RWPE2 (cell line): ENCODE data around the gene ARHGAP26.

ENCODE experiments used
- ATAC-seq: fragments of 200-7000 bp; cut with Tn5 transposase; 3 replicates; pipeline ENCODE4 v1.9.1; 2021; ENCODE audit warnings: low read depth
- DNase-seq: peaks from one replicate; pipeline ENCODE4 v3.0.0-alpha.2; 2020; ENCODE audit warnings: low spot score
- H3K27ac ChIP-seq: fragments of 450-650 bp; 2 replicates; pipeline ENCODE4 v1.5.1; 2017; ENCODE audit warnings: mild to moderate bottlenecking; ENCODE audit not compliant: poor library complexity, severe bottlenecking
- H3K27me3 ChIP-seq: fragments of 250-450 bp; sonication (Bioruptor Pico); 2 replicates; pipeline ENCODE4 v1.5.1; 2021; ENCODE audit warnings: mild to moderate bottlenecking, moderate library complexity; ENCODE audit not compliant: insufficient read depth, poor library complexity, severe bottlenecking
- H3K36me3 ChIP-seq: fragments of 250-450 bp; sonication (Bioruptor Pico); 2 replicates; pipeline ENCODE4 v1.5.1; 2020; ENCODE audit warnings: low read depth, mild to moderate bottlenecking, moderate library complexity
- H3K4me1 ChIP-seq: fragments of 250-450 bp; sonication (Bioruptor Pico); 2 replicates; pipeline ENCODE4 v1.5.1; 2021; ENCODE audit warnings: mild to moderate bottlenecking, moderate library complexity; ENCODE audit not compliant: insufficient read depth, poor library complexity, severe bottlenecking
- H3K4me3 ChIP-seq: fragments of 250-450 bp; sonication (Bioruptor Pico); 2 replicates; pipeline ENCODE4 v1.5.1; 2021; ENCODE audit warnings: mild to moderate bottlenecking, moderate library complexity; ENCODE audit not compliant: severe bottlenecking
- H3K9me3 ChIP-seq: fragments of 250-450 bp; sonication (Bioruptor Pico); 2 replicates; pipeline ENCODE4 v1.5.1; 2021; ENCODE audit warnings: mild to moderate bottlenecking, moderate library complexity; ENCODE audit not compliant: severe bottlenecking
- TF ChIP-seq, protein P1 (sequence below): fragments of 450-650 bp; IDR thresholded peaks from one replicate; pipeline ENCODE4 v1.5.1; 2017; ENCODE audit warnings: mild to moderate bottlenecking, moderate library complexity; ENCODE audit not compliant: poor library complexity, severe bottlenecking

Gene ARHGAP26

GRCh38 chr5:143055596-143056338 is 285.6 kb downstream of the ARHGAP26 start:
- peak overlapping the region; percentile 26 for H3K27ac ChIP-seq

GRCh38 chr5:143056339-143056704 is 286.1 kb downstream of the ARHGAP26 start:
- Histone ChIP-seq H3K4me3 (no peak overlapping the region), H3K27me3 (no peaks in the 10 kb centered on the region), H3K9me3 (no peaks in the 10 kb centered on the region), H3K27ac (no peak overlapping the region), H3K36me3 (no peaks in the 10 kb centered on the region), H3K4me1 (peaks cover 47% of the 10 kb centered on the region)
- DNase-seq (no peak), ATAC-seq (no peak)
- TF ChIP-seq, protein P1, sequence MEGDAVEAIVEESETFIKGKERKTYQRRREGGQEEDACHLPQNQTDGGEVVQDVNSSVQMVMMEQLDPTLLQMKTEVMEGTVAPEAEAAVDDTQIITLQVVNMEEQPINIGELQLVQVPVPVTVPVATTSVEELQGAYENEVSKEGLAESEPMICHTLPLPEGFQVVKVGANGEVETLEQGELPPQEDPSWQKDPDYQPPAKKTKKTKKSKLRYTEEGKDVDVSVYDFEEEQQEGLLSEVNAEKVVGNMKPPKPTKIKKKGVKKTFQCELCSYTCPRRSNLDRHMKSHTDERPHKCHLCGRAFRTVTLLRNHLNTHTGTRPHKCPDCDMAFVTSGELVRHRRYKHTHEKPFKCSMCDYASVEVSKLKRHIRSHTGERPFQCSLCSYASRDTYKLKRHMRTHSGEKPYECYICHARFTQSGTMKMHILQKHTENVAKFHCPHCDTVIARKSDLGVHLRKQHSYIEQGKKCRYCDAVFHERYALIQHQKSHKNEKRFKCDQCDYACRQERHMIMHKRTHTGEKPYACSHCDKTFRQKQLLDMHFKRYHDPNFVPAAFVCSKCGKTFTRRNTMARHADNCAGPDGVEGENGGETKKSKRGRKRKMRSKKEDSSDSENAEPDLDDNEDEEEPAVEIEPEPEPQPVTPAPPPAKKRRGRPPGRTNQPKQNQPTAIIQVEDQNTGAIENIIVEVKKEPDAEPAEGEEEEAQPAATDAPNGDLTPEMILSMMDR, result no peak

More at GRCh38 chr5:143055596-143056338, 285.6 kb downstream of the ARHGAP26 start:
- ATAC-seq (no peak), DNase-seq (no peak)
- no peaks in the 10 kb centered on the region for H3K27me3 ChIP-seq
- TF ChIP-seq, protein P1, result no peak
- no peaks in the 10 kb centered on the region for H3K36me3 ChIP-seq
- H3K4me1 ChIP-seq, result peaks cover 45% of the 10 kb centered on the region
- H3K4me3 ChIP-seq, result no peak overlapping the region
- no peaks in the 10 kb centered on the region for H3K9me3 ChIP-seq

GRCh38 chr5:143056792-143057579 is 286.8 kb downstream of the ARHGAP26 start:
- Histone ChIP-seq H3K4me1 (peaks cover 47% of the 10 kb centered on the region), H3K27me3 (no peaks in the 10 kb centered on the region), H3K4me3 (no peak overlapping the region), H3K9me3 (no peaks in the 10 kb centered on the region), H3K27ac (no peak overlapping the region), H3K36me3 (no peaks in the 10 kb centered on the region)
- TF ChIP-seq, protein P1, result no peak
- ATAC-seq (no peak), DNase-seq (no peak)

GRCh38 chr5:143057580-143057999 is 287.4 kb downstream of the ARHGAP26 start:
- no peaks in the 10 kb centered on the region for H3K36me3 ChIP-seq
- H3K27me3 ChIP-seq, result no peaks in the 10 kb centered on the region
- no peak overlapping the region for H3K4me3 ChIP-seq
- TF ChIP-seq, protein P1, result no peak
- ATAC-seq (no peak), DNase-seq (no peak)
- H3K9me3 ChIP-seq, result no peaks in the 10 kb centered on the region
- no peak overlapping the region for H3K27ac ChIP-seq
- H3K4me1 ChIP-seq, result peaks cover 52% of the 10 kb centered on the region
